GM18520 (cell line): ENCODE data around the gene ZBED4.

Source experiments
- ATAC-seq: cut with Tn5 transposase; IDR thresholded peaks from one replicate; pipeline ENCODE4 v1.9.1; 2021; ENCODE audit not compliant: unreplicated experiment

The ZBED4 gene

GRCh38 chr22:49934160-49934890, 80.7 kb downstream of the ZBED4 start:
- ATAC-seq = no peak

DNA sequence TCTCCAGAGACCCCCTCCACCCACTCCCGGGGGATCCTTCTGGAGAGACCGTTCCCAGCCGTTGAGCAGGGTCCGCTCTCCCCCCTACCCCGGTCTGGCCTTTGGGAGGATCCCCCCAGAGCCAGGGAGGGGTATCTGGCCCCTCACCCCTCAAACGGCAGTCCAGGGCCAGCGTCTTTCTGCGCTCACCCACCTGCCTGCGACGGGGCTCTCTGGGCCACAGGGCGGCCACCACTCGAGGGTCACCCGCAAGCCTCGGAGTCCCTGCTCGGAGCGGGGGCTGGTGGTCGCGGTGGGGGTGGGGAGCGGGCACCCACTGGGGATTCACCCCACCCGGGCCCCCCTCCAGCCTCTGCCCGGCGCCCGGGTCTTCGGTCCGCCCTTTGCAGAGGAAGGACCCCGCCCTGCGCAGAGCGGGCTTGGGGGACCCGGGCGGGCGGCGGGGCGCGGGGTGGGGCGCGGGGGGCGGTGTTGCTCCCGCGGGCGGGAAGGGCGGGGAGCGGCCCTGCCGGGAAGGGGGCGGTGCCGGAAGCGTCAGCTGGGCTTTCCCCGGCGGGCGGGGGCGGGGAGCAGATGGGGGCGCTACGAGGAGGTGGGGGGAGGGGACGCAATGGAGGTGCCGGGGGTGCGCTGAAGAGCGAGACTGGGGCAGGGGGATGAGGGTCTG, 81.4 kb downstream of the ZBED4 start:
- ATAC-seq = no peak

- ATAC-seq = no peak
These were observed 81.9 kb downstream of the ZBED4 start for GRCh38 chr22:49935561-49935960.

GRCh38 chr22:49936018-49936972, 82.7 kb downstream of the ZBED4 start:
- peak; percentile 76 for ATAC-seq

GRCh38 chr22:49936973-49937757, 83.5 kb downstream of the ZBED4 start:
- no peak for ATAC-seq

DNA sequence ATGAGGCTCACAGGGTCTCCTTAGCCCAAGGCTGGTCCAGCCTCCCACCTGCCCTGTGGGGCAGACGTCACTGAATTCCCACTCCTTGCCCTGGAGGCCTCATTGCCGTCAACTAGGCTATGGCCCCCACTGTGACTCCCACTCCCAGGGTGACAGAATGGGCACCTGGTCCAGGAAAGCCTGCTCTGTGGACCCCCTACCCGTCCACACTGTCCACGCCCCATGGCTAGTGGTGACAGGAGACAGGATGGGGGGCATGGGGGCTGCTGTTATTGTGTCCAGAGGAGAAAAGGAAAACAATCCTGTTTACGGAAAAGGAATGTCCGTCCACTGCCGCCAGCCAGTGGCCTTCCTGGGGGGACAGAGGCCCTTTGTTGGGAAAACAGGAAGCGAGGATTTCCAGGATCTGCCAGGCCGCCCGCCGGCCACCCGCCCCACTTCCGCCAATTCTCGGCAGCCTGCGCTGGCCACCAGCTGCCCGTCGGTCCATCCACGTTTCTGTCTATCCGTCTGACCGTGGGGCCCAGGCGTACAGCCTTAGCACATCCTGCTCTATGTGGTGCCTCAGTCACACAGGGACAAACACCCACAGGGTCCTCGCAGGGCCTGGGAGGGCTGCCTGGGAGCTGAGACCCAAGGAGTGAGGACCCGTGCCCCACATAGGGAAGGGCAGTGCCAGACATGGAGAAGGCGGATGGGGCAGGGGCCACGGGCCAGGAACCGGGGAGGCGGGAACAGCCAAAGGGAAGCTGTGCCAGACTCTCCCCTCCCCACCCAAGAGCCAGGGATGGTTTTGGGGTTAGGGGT, 84.3 kb downstream of the ZBED4 start:
- no peak for ATAC-seq

GRCh38 chr22:49938565-49939136, 85.0 kb downstream of the ZBED4 start:
- ATAC-seq = no peak
